ENCODE data around the gene PRAMEF17.
"Not testable (repeated sequence)": the region's sequence is repeated elsewhere in the genome, so short reads cannot be mapped to it uniquely, and the experiment has no call there.

DNA sequence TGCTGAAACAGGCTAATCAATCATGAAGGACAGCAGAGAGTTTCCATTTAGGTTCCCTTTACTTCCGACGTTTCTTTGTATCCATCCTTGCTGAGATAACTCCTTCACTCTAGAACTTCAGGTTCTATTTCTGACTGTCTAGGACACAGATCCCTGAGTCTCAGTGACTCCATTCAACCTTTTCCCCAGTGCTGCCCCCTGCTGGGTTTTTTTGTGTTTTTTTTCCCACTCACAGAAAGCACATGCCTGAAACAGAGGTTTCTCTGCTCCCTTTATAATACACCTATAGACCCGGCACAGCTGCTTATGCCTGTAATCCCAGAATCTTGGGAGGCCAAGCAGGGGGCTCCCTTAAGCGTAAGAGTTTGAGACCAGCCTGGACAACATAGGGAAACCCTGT, 20.9 kb upstream of the PRAMEF17 start:
- not testable (repeated sequence) for TF ChIP-seq POLR2AphosphoS5 (IDR thresholded peaks at IDR 0.05; ENCODE audit: borderline replicate concordance, low read depth, low read length); EZH2 (IDR thresholded peaks at IDR 0.05); FOXP2 (optimal IDR thresholded peaks at IDR 0.05; ENCODE audit: control extremely low read depth, extremely low read length, insufficient read depth)

Measured in SK-N-MC (cell line).